ENCODE measurements around the gene DYSF.

DNA sequence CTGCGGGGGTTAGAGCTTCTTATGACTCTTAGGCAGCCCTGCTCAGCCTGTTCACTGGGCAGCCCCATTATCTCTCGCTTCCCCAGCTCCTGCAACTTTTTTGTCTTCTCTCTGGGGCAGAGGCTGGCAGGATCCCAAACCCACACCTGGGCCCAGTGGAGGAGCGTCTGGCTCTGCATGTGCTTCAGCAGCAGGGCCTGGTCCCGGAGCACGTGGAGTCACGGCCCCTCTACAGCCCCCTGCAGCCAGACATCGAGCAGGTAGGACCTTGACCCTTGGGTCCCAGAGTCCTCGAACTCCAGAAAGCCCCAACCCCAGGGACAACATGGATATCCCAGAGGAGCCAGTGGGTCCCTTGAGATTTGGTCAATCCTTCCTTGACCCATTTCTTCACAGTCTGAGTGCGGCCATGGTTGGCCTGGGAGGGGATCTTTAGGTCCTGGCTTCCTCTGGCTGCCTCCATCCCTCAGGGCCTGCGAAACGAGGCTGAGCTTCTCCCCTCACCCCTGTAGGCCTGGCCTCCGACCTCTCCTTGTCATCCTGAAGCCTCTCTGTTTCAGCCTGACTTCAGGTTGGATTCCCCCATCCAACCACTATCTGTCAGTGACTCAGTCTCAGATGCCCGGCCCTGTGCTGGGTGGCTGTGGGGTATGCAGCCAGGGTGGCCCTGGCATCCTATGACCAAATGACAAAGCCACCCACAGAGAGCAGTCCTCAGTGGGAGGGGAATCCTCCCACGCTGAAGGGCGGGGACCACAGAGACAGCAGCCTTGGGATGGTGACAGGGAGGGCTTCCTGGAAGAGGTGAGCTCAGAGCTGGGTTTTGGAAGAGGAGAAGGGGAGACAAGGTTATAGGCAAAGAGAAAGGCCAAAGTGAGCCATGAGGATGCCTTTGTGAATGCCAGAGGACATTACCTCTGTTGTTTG is 214.2 kb downstream of the DYSF start:
- no peak for TF ChIP-seq POLR2AphosphoS5 (IDR thresholded peaks at IDR 0.05; ENCODE audit: low read depth, low read length)
- TF ChIP-seq POLR2A (IDR thresholded peaks at IDR 0.05; ENCODE audit: low read depth, low read length), result no peak
